ENCODE measurements around the gene CDK10.

- TF ChIP-seq, protein P1, sequence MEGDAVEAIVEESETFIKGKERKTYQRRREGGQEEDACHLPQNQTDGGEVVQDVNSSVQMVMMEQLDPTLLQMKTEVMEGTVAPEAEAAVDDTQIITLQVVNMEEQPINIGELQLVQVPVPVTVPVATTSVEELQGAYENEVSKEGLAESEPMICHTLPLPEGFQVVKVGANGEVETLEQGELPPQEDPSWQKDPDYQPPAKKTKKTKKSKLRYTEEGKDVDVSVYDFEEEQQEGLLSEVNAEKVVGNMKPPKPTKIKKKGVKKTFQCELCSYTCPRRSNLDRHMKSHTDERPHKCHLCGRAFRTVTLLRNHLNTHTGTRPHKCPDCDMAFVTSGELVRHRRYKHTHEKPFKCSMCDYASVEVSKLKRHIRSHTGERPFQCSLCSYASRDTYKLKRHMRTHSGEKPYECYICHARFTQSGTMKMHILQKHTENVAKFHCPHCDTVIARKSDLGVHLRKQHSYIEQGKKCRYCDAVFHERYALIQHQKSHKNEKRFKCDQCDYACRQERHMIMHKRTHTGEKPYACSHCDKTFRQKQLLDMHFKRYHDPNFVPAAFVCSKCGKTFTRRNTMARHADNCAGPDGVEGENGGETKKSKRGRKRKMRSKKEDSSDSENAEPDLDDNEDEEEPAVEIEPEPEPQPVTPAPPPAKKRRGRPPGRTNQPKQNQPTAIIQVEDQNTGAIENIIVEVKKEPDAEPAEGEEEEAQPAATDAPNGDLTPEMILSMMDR (IDR thresholded peaks at IDR 0.05; ENCODE audit: low read length): no peak
- TF ChIP-seq EZH2 (optimal IDR thresholded peaks at IDR 0.05; ENCODE audit: low read depth, low read length): no peak
- no peak for TF ChIP-seq EZH2phosphoT487 (IDR thresholded peaks at IDR 0.05; ENCODE audit: low read length)
Observed at GRCh38 chr16:89685916-89686315, 573 bp upstream of the CDK10 start.
